Activated T-helper 1 cell treated with anti-CD3 and anti-CD28 coated beads, Interleukin-12 subunit alpha, Interleukin-12 subunit beta, Interleukin-2, Interleukin-4 antibody, amounts not matched to agents 30 ng/mL and 10 ng/mL and 1 ng/mL, durations not matched to agents 14 hours and 24 hours and 36 hours (primary cell): ENCODE results near the gene CRYBA4. TPM values are rescaled to one million over a fixed set of nuclear protein-coding genes. Genes with fewer than 3 reads are reported as not detected.

Experiments
- DNase-seq: peaks from one replicate; pipeline ENCODE4 v3.0.0; 2021; ENCODE audit warnings: low spot score
- H3K27ac Mint-ChIP-seq: one replicate; pipeline ENCODE4 v1.8.0; 2021; ENCODE audit warnings: mild to moderate bottlenecking, mixed read lengths
- H3K27me3 Mint-ChIP-seq: one replicate; pipeline ENCODE4 v1.8.0; 2022; ENCODE audit warnings: mild to moderate bottlenecking, moderate library complexity, mixed read lengths; ENCODE audit not compliant: insufficient read depth
- H3K36me3 Mint-ChIP-seq: one replicate; pipeline ENCODE4 v1.8.0; 2021; ENCODE audit warnings: low read depth, mixed read lengths
- H3K4me1 Mint-ChIP-seq: one replicate; pipeline ENCODE4 v1.8.0; 2021; ENCODE audit warnings: low read depth, mixed read lengths
- H3K4me3 Mint-ChIP-seq: one replicate; pipeline ENCODE4 v1.8.0; 2021; ENCODE audit warnings: mild to moderate bottlenecking, moderate library complexity, mixed read lengths
- H3K9me3 Mint-ChIP-seq: one replicate; pipeline ENCODE4 v1.8.0; 2021; ENCODE audit warnings: mixed read lengths
- intact Hi-C: fragments of 100-400 bp; cut with micrococcal nuclease; formaldehyde crosslinking; loops from one replicate; pipeline ENCODE4 v1.15.1; 2024
- total RNA-seq: library from RNA; stranded (reverse); gene quantifications from 2 replicates; pipeline ENCODE4 v1.2.3, GENCODE V29; 2022

Gene CRYBA4
- total RNA-seq, 1 donor from 2014 or later = not detected

- H3K9me3 Mint-ChIP-seq = no peaks in the 10 kb centered on the region
- intact Hi-C loops = loop anchor here (1.0 kb wide), 1 partner anchor 30 kb away; no protein-coding TSS in a partner anchor
- H3K4me3 Mint-ChIP-seq = peak overlapping the region; percentile 79
- peak overlapping the region; percentile 99 for H3K27ac Mint-ChIP-seq
- no peaks in the 10 kb centered on the region for H3K27me3 Mint-ChIP-seq
- peaks cover 81% of the 10 kb centered on the region for H3K4me1 Mint-ChIP-seq
- H3K36me3 Mint-ChIP-seq = no peaks in the 10 kb centered on the region
- DNase-seq = peak; percentile 75
These were observed 21.0 kb downstream of the CRYBA4 start for GRCh38 chr22:26642465-26643417.

GRCh38 chr22:26643418-26644100 lies 21.8 kb downstream of the CRYBA4 start:
- peak overlapping the region; percentile 99 for H3K27ac Mint-ChIP-seq
- no peaks in the 10 kb centered on the region for H3K9me3 Mint-ChIP-seq
- intact Hi-C loops = no loop called here
- peaks cover 89% of the 10 kb centered on the region for H3K4me1 Mint-ChIP-seq
- no peaks in the 10 kb centered on the region for H3K27me3 Mint-ChIP-seq
- DNase-seq = no peak
- H3K36me3 Mint-ChIP-seq = no peaks in the 10 kb centered on the region
- H3K4me3 Mint-ChIP-seq = peak overlapping the region; percentile 79

GRCh38 chr22:26646158-26646557 lies 24.4 kb downstream of the CRYBA4 start:
- Mint-ChIP-seq H3K9me3 (no peaks in the 10 kb centered on the region), H3K27me3 (no peaks in the 10 kb centered on the region), H3K4me3 (no peak overlapping the region), H3K4me1 (peaks cover 97% of the 10 kb centered on the region), H3K27ac (no peak overlapping the region), H3K36me3 (no peaks in the 10 kb centered on the region)
- DNase-seq = no peak
- intact Hi-C loops = no loop called here

- H3K27me3 Mint-ChIP-seq = peaks cover 2% of the 10 kb centered on the region
- DNase-seq = peak; percentile 40
- intact Hi-C loops = no loop called here
- peak overlapping the region; percentile 69 for H3K4me3 Mint-ChIP-seq
- peaks cover 85% of the 10 kb centered on the region for H3K4me1 Mint-ChIP-seq
- no peaks in the 10 kb centered on the region for H3K36me3 Mint-ChIP-seq
- H3K27ac Mint-ChIP-seq = peak overlapping the region; percentile 69
- H3K9me3 Mint-ChIP-seq = no peaks in the 10 kb centered on the region
These were observed 26.3 kb downstream of the CRYBA4 start for GRCh38 chr22:26648011-26648497.

GRCh38 chr22:26648528-26649388 lies 27.0 kb downstream of the CRYBA4 start:
- Mint-ChIP-seq H3K27me3 (peaks cover 9% of the 10 kb centered on the region), H3K4me1 (peaks cover 78% of the 10 kb centered on the region), H3K4me3 (peak overlapping the region; percentile 69), H3K9me3 (no peaks in the 10 kb centered on the region), H3K36me3 (no peaks in the 10 kb centered on the region), H3K27ac (peak overlapping the region; percentile 35)
- DNase-seq = no peak
- intact Hi-C loops = no loop called here

- Mint-ChIP-seq H3K4me1 (peaks cover 57% of the 10 kb centered on the region), H3K27me3 (peaks cover 19% of the 10 kb centered on the region), H3K36me3 (no peaks in the 10 kb centered on the region), H3K4me3 (no peak overlapping the region), H3K9me3 (no peaks in the 10 kb centered on the region), H3K27ac (peak overlapping the region; percentile 11)
- intact Hi-C loops = no loop called here
- no peak for DNase-seq
These were observed 29.1 kb downstream of the CRYBA4 start for GRCh38 chr22:26650722-26651421.

GRCh38 chr22:26651815-26652214 lies 30.1 kb downstream of the CRYBA4 start:
- Mint-ChIP-seq H3K36me3 (no peaks in the 10 kb centered on the region), H3K27me3 (peaks cover 19% of the 10 kb centered on the region), H3K9me3 (no peaks in the 10 kb centered on the region), H3K27ac (no peak overlapping the region), H3K4me1 (peaks cover 47% of the 10 kb centered on the region), H3K4me3 (no peak overlapping the region)
- intact Hi-C loops = no loop called here
- no peak for DNase-seq

- peak within 1 kb of the TSS; percentile 91 for H3K27ac Mint-ChIP-seq
- peak; percentile 75 for DNase-seq
- peaks cover 17% of the 10 kb centered on the region for H3K27me3 Mint-ChIP-seq
- no peaks in the 10 kb centered on the region for H3K9me3 Mint-ChIP-seq
- H3K4me1 Mint-ChIP-seq = peaks cover 29% of the 10 kb centered on the region
- intact Hi-C loops = loop anchor here (1.0 kb wide), 1 partner anchor 8 kb away; no protein-coding TSS in a partner anchor
- H3K36me3 Mint-ChIP-seq = peaks cover 3% of the 10 kb centered on the region
- peak within 1 kb of the TSS; percentile 95 for H3K4me3 Mint-ChIP-seq
These were observed 35.4 kb downstream of the CRYBA4 start, which contains the start of gene MIAT for GRCh38 chr22:26656891-26657851. MIAT (plus strand) TSS chr22:26657588.

- Mint-ChIP-seq H3K9me3 (no peaks in the 10 kb centered on the region), H3K27me3 (peaks cover 16% of the 10 kb centered on the region), H3K36me3 (peaks cover 12% of the 10 kb centered on the region), H3K4me1 (peaks cover 39% of the 10 kb centered on the region), H3K27ac (peak overlapping the region; percentile 91), H3K4me3 (peak overlapping the region; percentile 95)
- DNase-seq = no peak
- intact Hi-C loops = loop anchor here (1.0 kb wide), 1 partner anchor 227 kb away; no protein-coding TSS in a partner anchor
These were observed 36.4 kb downstream of the CRYBA4 start for GRCh38 chr22:26658161-26658560.

- intact Hi-C loops = loop anchor here (1.0 kb wide), 4 partner anchors 13 to 228 kb away; partner anchors contain the start of genes HPS4, SRRD and TPST2
- Mint-ChIP-seq H3K4me3 (peak overlapping the region; percentile 95), H3K4me1 (peaks cover 46% of the 10 kb centered on the region), H3K9me3 (no peaks in the 10 kb centered on the region), H3K27ac (peak overlapping the region; percentile 89), H3K27me3 (peaks cover 9% of the 10 kb centered on the region), H3K36me3 (peaks cover 18% of the 10 kb centered on the region)
- peak; percentile 78 for DNase-seq
These were observed 37.1 kb downstream of the CRYBA4 start for GRCh38 chr22:26658671-26659478.
